Measurements from ENCODE around the gene ALDH1B1. TPM values are rescaled to one million over a fixed set of nuclear protein-coding genes. Genes with fewer than 3 reads are reported as not detected.

Gene ALDH1B1
- total RNA-seq, 1 donor from 2014 or later, result 9.0 TPM

DNA sequence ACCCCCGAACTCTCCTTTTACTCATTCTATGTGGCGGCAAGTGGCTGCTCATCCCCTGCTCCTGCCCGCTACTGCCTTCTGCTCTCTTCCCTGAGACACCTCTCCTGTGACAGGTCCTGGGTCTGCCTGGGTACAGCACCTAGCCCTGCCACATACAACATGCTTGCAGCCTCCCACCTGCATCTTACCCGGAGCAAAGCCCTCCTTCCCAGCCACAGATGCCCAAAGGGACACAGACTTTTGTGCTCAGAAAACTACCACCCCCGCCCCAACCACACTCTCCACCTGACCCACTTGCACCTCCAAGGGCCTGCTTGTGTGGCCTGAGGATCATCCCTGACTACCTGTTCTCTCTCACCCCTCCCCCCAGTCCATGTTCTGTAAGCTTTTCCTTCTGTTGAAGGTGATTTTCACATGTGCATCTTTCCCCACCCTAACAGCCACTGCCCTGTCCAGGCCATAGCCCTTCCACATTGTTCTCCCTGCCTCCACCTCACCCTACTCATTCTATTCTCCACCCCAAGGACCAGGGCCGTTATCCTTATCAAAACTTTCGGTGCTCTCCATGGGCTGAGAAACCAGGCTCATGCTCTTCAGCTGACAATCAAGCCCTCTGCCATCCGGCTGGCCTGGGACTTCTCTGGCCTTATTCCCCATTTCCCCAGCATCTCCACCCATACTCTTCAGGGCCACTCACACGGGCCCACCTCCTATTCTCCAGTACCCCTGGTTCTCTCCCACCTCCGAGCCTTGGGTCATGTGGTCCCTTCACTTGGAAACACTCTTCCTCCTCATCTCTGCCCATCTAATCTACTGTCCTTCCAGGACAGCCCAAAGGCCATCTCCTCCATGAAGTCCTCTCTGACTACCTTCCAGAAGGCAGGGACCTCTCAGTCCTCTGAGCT is 46.4 kb upstream of the ALDH1B1 start:
- ChIA-PET CTCF (no interaction called here), POLR2A (interaction anchor here (0.6 kb wide), 1 partner anchor 780 kb away, joined by 3 read pairs; no protein-coding TSS in a partner anchor)
- Mint-ChIP-seq H3K4me1 (no peaks in the 10 kb centered on the region), H3K4me3 (no peak overlapping the region), H3K9me3 (no peaks in the 10 kb centered on the region), H3K36me3 (ENCODE audit: low read depth) (no peaks in the 10 kb centered on the region), H3K27me3 (peaks cover 20% of the 10 kb centered on the region), H3K27ac (no peak overlapping the region)
- intact Hi-C loops (cut with micrococcal nuclease), result no loop called here
- TF ChIP-seq CTCF (IDR thresholded peaks at IDR 0.05), result no peak
- ATAC-seq (ENCODE audit: low read depth) (no peak), DNase-seq (no peak)

GRCh38 chr9:38346811-38347210 is 45.7 kb upstream of the ALDH1B1 start:
- DNase-seq, result no peak
- Mint-ChIP-seq H3K4me3 (no peak overlapping the region), H3K36me3 (ENCODE audit: low read depth) (no peaks in the 10 kb centered on the region), H3K27me3 (peaks cover 20% of the 10 kb centered on the region), H3K9me3 (peaks cover 2% of the 10 kb centered on the region), H3K27ac (no peak overlapping the region), H3K4me1 (no peaks in the 10 kb centered on the region)
- ChIA-PET CTCF (no interaction called here), POLR2A (interaction anchor here (0.6 kb wide), 1 partner anchor 781 kb away, joined by 3 read pairs; no protein-coding TSS in a partner anchor)
- no peak for TF ChIP-seq CTCF (IDR thresholded peaks at IDR 0.05)
- intact Hi-C loops (cut with micrococcal nuclease), result no loop called here
- no peak for ATAC-seq (ENCODE audit: low read depth)

GRCh38 chr9:38347271-38347671 is 45.2 kb upstream of the ALDH1B1 start:
- H3K9me3 Mint-ChIP-seq, result peaks cover 2% of the 10 kb centered on the region
- no peak for TF ChIP-seq CTCF (IDR thresholded peaks at IDR 0.05)
- no peak overlapping the region for H3K4me3 Mint-ChIP-seq
- H3K4me1 Mint-ChIP-seq, result no peaks in the 10 kb centered on the region
- peaks cover 18% of the 10 kb centered on the region for H3K27me3 Mint-ChIP-seq
- ATAC-seq (ENCODE audit: low read depth) (no peak), DNase-seq (no peak)
- no peak overlapping the region for H3K27ac Mint-ChIP-seq
- intact Hi-C loops (cut with micrococcal nuclease), result no loop called here
- H3K36me3 Mint-ChIP-seq (ENCODE audit: low read depth), result no peaks in the 10 kb centered on the region
- ChIA-PET CTCF (no interaction called here), POLR2A (no interaction called here)

DNA sequence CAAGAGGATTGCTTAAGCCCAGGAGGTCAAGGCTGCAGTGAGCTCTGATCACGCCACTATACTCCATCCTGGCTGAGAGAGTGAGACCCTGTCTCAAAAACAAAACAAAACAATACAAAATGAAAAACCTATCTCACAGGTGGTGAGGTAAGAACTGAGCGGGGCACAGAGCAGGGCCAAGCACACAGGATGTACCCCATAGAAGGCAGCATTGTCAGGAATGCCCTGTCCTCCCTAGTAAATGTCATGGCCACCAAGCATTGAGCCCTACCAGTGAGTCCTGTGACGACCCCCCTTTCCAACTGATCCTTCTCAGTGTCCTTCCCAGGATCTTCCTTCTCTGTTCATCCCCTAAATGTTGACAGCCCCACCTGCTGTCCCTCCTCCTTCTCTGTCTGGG is 44.6 kb upstream of the ALDH1B1 start:
- no peak overlapping the region for H3K4me3 Mint-ChIP-seq
- DNase-seq, result no peak
- no peaks in the 10 kb centered on the region for H3K4me1 Mint-ChIP-seq
- H3K27ac Mint-ChIP-seq, result no peak overlapping the region
- H3K9me3 Mint-ChIP-seq, result peaks cover 2% of the 10 kb centered on the region
- peaks cover 18% of the 10 kb centered on the region for H3K27me3 Mint-ChIP-seq
- ChIA-PET CTCF (no interaction called here), POLR2A (no interaction called here)
- TF ChIP-seq CTCF (IDR thresholded peaks at IDR 0.05), result no peak
- intact Hi-C loops (cut with micrococcal nuclease), result no loop called here
- ATAC-seq (ENCODE audit: low read depth), result no peak
- H3K36me3 Mint-ChIP-seq (ENCODE audit: low read depth), result no peaks in the 10 kb centered on the region

GRCh38 chr9:38350529-38350928 is 42.0 kb upstream of the ALDH1B1 start:
- Mint-ChIP-seq H3K36me3 (ENCODE audit: low read depth) (no peaks in the 10 kb centered on the region), H3K4me3 (no peak overlapping the region), H3K27ac (no peak overlapping the region), H3K4me1 (no peaks in the 10 kb centered on the region), H3K27me3 (peaks cover 18% of the 10 kb centered on the region), H3K9me3 (peaks cover 2% of the 10 kb centered on the region)
- ChIA-PET POLR2A (no interaction called here), CTCF (no interaction called here)
- DNase-seq (no peak), ATAC-seq (ENCODE audit: low read depth) (no peak)
- TF ChIP-seq CTCF (IDR thresholded peaks at IDR 0.05), result no peak
- intact Hi-C loops (cut with micrococcal nuclease), result no loop called here
